HG03066 (cell line): ENCODE data around the gene ALKBH2.

Source experiments
- ATAC-seq: cut with Tn5 transposase; IDR thresholded peaks from one replicate; pipeline ENCODE4 v1.9.1; 2021; ENCODE audit warnings: low read depth; ENCODE audit not compliant: unreplicated experiment

The ALKBH2 gene

GRCh38 chr12:109093022-109093918 lies at the start of gene ALKBH2:
ALKBH2 (minus strand) TSS chr12:109093472; CDS start chr12:109092786, 686 bp downstream.
- ATAC-seq: peak; percentile 63

- ATAC-seq: no peak
These were observed 47.3 kb upstream of the ALKBH2 start for GRCh38 chr12:109140560-109140959.

- ATAC-seq: no peak
These were observed 46.5 kb upstream of the ALKBH2 start for GRCh38 chr12:109139791-109140190.

GRCh38 chr12:109139360-109139759 lies 46.1 kb upstream of the ALKBH2 start:
- no peak for ATAC-seq

GRCh38 chr12:109137055-109137454 lies 43.8 kb upstream of the ALKBH2 start:
- no peak for ATAC-seq

GRCh38 chr12:109134186-109134917 lies 41.1 kb upstream of the ALKBH2 start:
- ATAC-seq: no peak

GRCh38 chr12:109131154-109132050 lies 38.1 kb upstream of the ALKBH2 start:
- ATAC-seq: no peak

GRCh38 chr12:109130297-109131153 lies 37.3 kb upstream of the ALKBH2 start:
- ATAC-seq: no peak

GRCh38 chr12:109127533-109128242 lies 34.4 kb upstream of the ALKBH2 start:
- no peak for ATAC-seq

GRCh38 chr12:109126784-109127183 lies 33.5 kb upstream of the ALKBH2 start:
- no peak for ATAC-seq

GRCh38 chr12:109125791-109126190 lies 32.5 kb upstream of the ALKBH2 start:
- ATAC-seq: no peak

- ATAC-seq: no peak
These were observed 31.8 kb upstream of the ALKBH2 start for GRCh38 chr12:109124878-109125648.

GRCh38 chr12:109121346-109121880 lies 28.1 kb upstream of the ALKBH2 start:
- ATAC-seq: no peak

GRCh38 chr12:109120557-109120956 lies 27.3 kb upstream of the ALKBH2 start:
- ATAC-seq: no peak

- no peak for ATAC-seq
These were observed 26.8 kb upstream of the ALKBH2 start for GRCh38 chr12:109120095-109120494.

GRCh38 chr12:109116611-109116949 lies 23.3 kb upstream of the ALKBH2 start:
- no peak for ATAC-seq

GRCh38 chr12:109115758-109116610 lies 22.7 kb upstream of the ALKBH2 start, which contains the start of gene ACACB:
ACACB (plus strand) TSS chr12:109116587; CDS start chr12:109139406, 22,819 bp downstream.
- no peak for ATAC-seq
